DMS153 (cell line): ENCODE results near the gene ZFPM1.

Experiments
- DNase-seq: peaks from one replicate; lab custom pipeline; 2025; lab: John Stamatoyannopoulos, UW

Gene ZFPM1

DNA sequence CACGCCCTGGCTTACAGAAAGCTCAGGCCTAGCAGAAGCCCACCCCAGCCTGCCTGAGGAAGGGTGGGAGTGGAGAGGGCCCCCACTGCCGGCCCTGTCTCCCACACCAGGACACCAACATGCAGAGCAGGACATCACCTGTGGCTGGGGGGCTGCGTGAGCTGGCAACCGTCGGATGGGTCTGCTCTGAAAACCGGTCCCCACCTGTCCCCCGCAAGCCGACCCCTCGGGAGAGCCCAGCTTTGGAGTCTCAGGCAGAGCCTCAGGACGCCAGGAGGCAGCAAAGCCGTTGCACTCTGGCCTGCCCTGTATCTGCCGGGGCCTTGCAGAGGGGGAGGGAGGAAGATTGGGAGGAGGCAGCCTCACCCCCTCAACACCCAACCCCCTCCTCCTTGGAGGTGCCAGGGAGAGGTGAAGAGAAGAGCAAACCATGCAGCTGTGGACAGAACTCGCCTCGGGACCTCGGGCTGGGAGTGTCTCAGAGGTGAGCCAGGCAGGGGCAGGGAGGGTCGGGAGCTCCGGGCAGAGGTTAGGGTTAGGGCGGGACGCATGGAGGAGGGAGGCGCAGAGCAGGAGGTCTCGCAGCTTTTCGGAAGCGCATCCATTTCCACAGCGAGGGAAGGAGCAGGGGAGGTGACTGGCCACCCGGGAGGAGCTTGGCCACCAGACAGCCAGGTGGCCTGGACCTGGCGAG lies 86.7 kb downstream of the ZFPM1 start:
- DNase-seq = no peak

DNA sequence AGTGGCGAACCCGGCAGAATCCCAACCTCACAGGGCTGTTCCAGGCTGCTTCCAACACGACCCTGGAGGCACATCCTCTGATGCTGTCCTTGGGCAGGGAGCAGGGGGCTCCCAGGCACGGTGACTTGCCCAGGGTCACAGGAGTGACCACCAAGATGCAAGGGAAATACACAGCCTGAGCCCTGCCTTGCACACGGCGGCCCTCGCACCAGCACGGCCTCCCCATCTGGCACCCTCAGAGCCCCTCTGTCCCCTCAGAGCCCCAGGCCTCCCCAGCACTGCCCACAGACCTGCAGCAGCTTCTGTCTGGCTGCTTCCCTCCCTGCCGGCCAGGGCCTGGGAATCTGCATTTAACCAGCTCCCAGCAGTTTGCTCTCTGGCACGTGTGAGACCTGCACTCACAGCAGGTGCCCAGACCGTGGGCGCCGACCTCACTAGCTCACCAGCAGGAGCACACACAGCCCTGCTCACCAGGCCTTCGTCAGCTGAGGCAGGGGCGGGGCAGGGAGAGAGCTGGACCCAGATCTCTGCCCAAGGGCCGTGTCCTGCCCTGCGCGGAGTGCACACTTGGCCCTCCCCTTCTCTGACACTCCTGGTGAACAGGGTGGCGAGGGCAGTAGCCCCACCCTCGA lies 87.4 kb downstream of the ZFPM1 start:
- DNase-seq = no peak

DNA sequence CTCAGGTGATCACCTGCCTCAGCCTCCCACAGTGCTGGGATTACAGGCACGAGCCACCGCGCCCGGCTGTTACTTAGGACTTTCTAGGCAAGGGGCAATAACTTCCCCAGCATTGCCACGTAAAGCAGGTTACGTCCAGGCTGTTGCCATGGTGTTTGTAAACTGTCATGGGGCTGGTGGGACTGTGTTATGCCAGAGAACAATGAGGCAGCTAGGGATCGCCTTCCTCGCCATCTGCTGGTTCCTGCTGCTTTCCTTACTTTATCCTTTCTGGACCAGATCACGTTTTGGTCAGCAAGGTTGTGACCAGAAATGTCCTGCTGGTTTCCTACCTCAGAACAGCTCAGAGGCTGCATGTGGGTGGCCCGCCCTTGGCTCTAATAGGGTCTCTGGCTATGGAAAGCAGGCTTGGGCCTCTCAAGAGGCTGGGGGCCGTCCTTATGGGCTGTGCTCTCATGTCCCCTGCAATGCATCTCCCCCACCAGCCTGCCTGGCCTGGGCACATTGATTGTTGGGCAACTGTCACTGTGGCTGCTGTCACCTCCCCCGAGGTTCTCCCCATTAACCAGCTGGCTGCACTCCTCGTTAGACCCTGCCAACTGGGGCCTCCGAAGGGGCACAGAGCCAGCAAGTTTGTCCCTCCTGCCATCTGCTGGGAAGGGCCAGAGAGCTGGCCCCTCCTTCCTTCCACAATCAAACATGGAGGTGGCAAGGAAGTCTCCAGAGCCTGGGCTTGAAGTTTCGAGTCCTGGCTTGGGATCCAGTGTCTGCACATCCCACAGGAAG lies 88.9 kb downstream of the ZFPM1 start:
- DNase-seq = no peak

DNA sequence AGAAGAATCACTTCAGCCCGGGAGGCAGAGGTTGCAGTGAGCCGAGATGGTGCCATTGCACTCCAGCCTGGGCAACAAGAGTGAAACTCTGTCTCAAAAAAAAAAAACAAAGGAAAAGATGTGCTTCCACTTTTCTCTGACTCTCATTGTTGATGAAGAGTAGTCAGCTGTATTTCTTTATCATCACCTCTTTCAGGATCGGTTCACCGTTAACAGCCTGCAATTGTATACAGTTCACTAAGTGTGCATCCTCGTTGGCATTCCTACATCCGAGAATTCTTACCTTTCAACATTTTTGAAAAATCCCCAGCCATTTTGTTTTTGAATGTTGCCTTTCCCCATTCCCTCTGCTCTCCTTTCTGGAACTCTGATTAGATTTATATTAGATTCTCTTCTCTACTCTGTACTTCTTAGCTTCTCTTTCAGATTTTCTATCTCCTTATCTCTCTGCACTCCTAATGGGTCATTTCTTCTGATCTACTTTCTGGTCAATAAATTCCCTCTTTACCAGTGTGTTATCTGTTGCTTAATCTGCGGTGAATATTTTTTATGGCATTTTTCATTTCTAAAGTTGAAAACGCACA lies 90.2 kb downstream of the ZFPM1 start:
- no peak for DNase-seq

DNA sequence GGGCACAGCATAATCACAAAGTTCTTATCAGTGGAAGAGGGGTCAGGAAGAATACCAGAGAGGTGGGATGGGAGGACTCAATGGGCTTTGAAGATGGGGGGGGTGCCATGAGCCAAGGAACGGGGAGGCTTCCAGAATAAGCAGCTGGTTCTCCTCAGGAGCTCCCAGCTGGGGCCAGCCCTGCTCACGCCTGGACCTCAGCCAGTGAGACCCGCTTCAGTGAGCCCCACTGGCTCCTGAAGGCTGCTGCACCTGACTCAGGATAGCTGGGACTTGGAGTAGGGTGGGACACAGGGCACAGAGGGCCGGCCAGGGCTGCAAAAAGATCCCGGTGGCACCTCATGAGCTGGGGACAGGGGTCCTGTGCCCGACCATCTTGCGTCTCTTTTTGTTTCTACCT lies 92.7 kb downstream of the ZFPM1 start:
- DNase-seq = no peak

DNA sequence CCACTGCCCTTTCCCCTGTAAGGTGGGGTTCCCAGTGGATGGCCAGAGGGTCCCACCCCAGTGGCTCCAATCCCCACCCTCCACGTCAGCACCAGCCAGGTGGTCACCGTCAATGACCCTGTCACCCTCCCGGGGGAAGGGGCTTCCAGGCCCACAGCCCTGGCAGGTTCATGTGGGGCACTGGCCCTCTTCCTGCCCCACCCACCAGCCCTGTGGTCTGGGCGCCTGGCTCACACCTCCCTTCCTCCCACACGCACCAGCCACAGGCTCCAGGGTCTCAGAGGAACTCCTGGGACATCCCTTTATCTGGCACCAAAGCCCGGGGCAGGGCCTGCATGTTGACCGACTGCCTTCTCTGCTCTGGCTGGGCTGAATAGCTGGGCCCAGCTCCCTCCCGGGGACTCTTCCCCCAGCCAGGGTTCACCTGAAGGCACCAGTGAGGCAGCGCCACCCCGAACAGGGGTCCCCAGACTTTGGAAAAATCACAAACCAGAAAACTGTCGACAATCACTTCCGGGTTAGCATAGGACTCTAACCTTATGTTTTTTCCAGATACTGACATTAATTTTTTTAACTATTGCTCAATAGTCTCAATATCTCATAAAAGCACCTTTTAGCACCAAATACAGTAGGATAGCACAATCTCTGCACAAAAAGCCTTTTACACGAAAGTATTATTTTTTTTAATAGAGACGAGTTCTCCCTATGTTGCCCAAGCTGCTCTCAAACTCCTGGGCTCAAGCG lies 95.2 kb downstream of the ZFPM1 start:
- no peak for DNase-seq

DNA sequence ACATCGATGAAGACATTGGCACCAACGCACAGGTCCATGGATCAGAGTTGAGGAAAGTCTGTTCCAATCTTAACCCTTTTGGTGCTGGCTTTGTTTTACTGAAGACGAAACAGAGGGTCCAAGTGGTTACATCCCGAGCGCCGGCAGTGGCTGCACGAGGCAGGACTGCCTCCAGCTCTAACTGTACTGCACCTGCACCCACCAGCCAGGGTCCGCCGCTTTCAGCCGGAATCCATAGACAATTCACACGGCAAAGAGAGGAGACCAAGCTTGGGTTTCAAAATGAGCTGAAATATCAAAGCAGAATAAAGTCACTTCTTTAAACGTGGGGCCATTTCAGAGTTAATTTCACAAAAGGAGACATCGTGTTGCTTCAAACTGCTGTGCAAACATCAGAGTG lies 95.9 kb downstream of the ZFPM1 start:
- DNase-seq = no peak

DNA sequence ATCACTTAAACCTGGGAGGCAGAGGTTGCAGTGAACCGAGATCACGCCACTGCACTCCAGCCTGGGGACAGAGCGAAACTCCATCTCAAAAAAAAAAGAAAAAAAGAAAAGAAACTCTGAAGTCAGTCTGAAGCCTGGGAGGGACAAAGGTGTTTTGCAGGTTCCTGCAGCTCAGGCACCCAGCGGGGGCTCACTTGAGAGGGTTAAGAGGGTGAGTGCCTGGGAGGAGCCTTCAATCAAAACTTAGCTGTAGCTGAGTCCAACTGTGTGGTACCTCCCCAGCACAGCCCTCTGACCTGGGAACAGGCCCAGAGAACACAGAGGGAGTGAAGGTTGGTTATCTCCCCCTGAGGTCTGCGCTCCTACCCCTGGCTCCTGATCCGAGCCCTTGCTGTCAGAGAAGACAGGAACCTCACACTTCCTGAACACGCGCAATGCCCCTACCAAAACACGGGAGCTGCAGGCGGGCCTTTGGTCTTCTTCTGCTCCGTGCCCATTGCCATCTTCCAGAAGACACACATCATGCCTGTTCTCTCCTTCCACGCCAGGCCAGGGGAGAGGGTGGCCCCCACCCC lies 96.7 kb downstream of the ZFPM1 start:
- DNase-seq = no peak

DNA sequence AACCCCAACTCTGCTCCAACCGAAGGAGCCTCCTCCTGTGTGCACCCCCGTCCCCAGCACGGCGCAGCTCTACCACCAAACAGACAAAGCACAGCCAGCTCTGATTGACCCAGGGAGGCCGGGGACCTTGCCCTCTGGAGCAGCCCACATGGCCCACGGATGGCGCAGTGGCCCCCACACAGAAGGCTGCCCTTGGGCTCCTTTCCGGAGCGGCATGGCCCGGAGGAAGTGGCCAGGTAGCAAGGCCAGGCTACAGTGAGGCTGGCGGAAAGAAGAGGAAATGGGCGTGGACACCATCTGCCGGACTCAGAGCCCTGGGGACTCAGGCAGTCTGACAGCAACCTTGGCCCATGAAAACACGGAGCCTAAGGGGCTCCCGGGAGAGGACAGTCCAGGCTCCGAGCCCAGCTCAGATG lies 97.2 kb downstream of the ZFPM1 start:
- DNase-seq = no peak

DNA sequence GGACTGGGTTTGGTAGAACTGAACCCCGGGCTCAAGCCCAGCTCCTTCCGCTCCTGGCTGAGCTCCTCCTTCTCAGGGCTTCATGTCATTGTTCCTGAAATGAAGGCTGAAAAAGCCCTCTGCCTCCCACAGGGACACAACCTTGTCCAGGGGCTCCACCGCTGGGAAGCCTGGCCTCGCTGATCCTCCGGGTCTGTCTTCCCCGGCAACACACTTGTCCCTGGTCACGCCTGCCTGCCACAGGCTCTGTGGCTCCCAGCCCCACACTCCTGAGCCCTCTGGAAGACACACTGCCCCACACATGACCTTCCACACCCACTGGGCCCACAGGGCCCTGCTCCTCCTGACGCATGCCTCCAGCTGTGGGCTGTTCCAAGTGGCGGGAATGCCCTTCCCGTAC lies 99.1 kb downstream of the ZFPM1 start:
- DNase-seq = no peak

DNA sequence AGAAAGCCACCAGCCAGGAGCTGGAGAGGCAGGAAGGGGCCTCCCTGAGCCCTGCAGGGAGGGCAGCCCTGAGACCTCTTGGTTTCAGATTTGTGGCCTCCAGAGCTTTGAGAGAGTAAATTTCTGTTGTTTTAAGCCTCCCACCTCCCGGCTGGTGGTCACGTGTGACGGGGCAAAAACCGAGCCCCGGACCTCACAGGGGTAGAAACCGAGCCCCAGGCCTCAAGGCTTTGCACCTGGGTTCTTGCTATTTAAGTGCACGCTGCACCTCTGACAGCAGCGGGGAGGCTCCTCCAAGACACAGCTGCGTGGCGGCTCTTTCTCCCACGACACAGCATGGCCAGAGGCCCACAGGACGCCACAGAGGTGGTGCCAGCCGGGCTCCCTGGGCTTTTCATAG lies 99.7 kb downstream of the ZFPM1 start:
- no peak for DNase-seq

DNA sequence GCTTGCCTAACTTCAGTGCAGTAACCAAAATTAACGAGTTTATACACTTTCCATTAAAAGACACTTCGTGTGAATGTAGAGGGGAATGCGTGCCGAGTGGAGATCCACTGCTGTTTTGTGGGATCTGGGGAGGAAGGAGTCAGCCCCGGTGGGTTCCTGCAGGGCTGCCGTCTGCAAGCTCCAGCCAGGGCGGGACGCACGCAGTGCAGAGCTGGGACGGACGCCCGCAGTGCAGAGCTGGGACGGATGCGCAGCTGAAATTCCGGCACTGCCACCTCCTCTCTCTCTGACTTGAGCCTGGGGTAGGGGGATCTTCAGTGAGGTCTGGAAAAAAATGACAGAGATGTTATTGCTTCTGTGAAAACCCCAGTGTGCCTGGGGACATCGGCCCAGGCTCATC lies 100.7 kb downstream of the ZFPM1 start:
- no peak for DNase-seq

DNA sequence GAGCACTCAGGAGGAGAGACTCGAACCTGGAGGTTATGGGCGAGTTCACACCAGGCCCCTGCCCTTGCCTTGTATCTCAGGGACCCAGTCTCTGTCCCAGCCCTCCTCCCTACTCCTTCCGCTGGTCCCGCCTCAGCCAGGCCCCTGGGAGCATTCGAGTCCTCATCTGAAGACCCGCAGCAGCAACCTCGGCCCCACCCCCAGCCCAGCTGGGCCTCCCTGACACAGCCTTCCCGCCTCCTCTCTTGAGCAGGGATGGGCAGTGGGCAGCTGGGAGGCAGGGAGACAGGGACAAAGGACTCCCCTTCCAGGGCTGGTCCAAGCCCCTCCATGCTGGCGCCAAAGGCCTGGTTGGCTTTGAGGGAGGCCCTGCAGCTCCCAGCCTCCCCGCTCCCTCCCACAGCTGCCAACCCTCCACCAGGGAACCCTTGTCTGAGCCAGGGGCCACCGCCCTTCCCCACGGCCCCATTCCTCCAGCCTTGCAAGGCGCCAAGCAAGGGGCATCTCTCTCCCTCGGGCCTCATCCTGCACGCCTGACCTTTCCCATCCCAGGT lies 101.7 kb downstream of the ZFPM1 start:
- no peak for DNase-seq

DNA sequence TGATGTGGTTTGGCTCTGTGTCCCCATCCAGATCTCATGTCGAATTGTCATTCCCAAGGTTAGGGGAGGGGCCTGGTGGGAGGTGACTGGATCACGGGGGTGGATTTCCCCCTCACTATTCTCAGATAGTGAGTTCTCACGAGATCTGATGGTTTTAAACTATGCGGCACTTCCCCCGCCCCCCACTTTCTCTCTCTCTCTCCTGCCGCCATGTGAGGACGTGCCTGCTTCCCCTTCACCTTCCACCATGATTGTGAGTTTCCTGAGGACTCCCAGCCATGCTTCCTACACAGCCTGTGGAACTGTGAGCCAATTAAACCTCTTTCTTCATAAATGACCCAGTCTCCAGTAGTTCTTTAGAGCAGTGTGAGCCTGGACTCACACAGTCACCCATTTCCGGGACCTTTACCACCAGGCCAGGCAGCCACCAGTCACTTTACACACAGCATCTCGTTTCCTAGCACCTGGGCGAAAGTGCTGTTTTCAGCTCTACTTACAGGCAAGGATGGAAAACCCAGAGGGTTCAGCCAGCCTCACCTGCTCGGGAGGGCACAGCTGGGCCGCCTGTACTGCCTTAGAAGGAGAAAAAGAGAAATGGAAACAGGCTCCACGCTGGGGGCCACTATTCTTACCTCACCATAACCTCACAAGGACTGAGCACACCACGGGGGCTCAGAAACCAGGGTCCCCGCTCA lies 103.4 kb downstream of the ZFPM1 start:
- no peak for DNase-seq

DNA sequence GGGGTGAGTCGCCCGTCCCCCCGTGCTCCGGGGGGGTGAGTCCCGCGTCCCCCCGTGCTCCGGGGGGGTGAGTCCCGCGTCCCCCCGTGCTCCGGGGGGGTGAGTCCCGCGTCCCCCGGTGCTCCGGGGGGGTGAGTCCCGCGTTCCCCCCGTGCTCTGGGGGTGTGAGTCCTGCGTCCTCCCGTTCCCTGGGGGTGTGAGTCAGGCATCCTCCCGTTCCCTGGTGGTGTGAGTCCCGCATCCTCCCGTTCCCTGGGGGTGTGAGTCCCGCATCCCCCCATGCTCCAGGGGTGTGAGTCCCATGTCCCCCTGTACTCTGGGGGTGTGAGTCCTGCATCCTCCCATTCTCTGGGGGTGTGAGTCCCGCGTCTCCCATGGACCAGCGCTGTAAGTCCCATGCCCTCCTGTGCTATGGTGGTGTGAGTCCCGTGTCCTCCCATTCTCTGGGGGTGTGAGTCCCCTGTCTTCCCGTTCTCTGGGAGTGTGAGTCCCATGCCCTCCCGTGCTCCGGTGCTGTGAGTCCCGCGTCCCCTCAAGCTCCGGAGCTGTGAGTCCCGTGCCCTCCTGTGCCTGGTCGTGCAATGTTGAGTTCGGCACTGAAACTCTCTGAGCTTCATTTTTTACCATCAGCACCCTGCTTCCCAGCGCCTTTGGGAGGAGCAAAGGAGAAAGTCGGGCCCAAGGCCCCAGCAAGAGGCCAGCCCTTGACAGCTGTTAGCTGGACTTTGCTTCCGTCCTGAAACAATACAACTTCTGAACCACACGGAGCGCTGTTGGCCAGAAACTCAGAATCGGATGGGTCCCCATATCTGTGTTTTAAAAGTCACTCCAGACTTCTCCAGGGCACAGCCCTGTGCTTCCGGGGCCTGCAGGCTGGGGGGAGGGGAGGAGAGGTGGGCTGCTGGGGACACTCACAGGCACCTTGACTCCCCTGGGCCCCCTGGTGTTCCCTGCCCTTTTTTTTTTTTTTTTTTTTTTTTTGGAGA lies 105.7 kb downstream of the ZFPM1 start:
- peak; percentile 61 for DNase-seq

DNA sequence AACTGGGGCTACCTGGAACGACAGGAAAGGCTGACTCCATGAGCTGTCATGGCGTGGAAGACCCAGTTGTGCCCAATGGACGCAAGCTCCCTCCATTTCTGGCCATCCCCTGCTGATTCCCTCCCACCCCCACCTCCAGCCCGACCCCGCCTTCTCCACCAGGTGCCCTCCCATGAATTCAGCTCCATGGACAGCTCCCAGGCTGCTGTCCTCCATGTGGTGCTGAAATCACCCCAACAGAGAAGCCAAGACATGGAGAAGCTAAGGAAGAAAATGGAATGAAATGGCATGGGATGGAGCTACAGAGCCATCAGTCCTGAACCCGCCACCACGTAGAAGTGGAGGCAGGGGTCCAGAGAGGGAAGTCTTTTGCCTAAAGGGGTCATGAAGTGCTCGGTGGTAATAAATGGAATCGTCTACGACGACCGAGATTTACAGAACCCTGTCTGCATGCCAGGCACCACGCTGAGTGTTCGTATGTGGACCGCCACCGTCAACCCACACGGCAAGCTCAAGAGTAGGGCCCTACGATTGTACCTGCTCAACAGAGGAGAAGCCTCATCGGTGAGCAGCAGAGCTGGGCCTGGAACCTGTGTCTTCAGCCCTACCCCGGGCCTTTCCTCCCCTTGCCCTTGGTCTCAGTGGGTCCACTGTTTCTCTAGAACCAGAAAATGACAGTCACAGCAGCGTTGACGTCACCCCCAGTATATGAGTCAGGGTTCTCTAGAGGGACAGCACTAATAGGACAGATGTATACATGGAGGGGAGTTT lies 107.8 kb downstream of the ZFPM1 start:
- no peak for DNase-seq

DNA sequence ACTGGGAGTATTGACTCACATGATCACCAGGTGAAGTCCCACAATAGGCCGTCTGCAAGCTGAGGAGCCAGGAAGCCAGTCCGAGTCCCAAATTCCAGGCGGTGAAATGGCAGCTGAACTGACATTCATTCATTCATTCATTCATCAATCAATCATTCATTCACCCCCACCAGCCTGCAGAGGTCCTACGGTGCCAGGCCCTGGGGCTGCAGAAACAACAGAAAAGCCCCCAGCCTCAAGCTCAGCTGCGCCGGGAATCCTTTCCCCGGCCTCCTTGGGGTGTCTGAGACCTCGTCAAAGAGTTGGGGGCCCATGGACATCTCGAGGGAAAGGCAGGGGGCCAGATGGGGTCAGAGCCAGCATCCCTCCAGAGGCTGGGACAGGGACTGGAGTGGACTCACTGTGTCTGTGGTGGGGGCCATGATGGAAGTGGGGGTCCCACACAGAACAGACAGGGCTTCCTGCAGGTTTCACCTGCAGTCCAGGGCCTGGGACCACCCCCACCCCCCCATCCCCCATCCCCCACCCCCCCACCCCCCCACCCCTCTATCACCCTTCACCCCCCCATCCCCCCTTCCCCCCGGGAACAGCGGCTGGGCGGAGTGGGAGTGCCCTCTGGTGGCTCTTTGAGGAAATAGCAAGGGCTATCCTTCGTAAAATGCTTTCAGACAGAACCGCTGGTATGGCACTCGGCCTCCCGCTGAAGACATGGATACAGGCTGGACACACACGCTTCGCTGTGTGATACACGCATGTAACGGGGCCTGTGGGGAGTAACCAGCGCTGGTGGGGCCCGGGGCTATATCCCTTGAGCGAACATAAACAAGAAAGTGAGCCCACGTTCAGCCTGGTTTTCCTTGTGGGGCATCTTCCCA lies 108.6 kb downstream of the ZFPM1 start:
- peak; percentile 13 for DNase-seq

DNA sequence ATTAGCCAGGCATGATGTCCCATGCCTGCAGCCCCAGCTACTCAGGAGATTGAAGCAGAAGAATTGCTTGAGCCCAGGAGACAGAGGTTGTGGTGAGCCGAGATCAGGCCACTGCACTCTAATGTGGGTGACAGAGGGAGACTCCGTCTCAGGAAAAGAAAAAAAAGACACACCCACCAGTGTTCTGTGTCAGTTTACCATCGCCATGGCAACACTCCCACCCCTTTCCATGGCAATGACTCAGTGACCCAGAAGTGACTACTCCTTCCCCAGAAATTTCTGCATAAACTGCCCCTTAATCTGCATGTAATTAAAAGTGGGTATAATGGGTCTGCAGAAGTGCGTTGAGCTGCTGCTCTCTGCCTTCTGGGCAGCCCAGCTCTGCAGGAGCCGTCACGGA lies 113.1 kb downstream of the ZFPM1 start:
- DNase-seq = no peak
